H9 (cell line): Measurements from ENCODE around the gene UPF2. TPM values are rescaled to one million over a fixed set of nuclear protein-coding genes. Genes with fewer than 3 reads are reported as not detected.

Experiments
- DNase-seq: peaks from one replicate; pipeline ENCODE4 v3.0.0-alpha.2; 2017
- H2AFZ ChIP-seq: one replicate; pipeline ENCODE4 v1.6.1; 2013; ENCODE audit warnings: mild to moderate bottlenecking, low read length, control low read depth, moderate library complexity
- H2AK5ac ChIP-seq: 2 replicates; pipeline ENCODE4 v1.6.1; 2013; ENCODE audit warnings: low read length, control low read depth, mixed read lengths; ENCODE audit not compliant: insufficient read length
- H2BK120ac ChIP-seq: one replicate; pipeline ENCODE4 v1.6.1; 2013; ENCODE audit warnings: low read depth, mild to moderate bottlenecking, low read length, control low read depth, inconsistent platforms; ENCODE audit not compliant: poor library complexity, severe bottlenecking
- H2BK12ac ChIP-seq: 2 replicates; pipeline ENCODE4 v1.6.1; 2013; ENCODE audit warnings: low read length, control low read depth, mixed read lengths, low read depth; ENCODE audit not compliant: insufficient read length
- H2BK15ac ChIP-seq: 2 replicates; pipeline ENCODE4 v1.6.1; 2013; ENCODE audit warnings: low read depth, low read length, control low read depth
- H2BK20ac ChIP-seq: one replicate; pipeline ENCODE4 v1.6.1; 2013; ENCODE audit warnings: low read depth, mild to moderate bottlenecking, low read length, control low read depth, inconsistent platforms; ENCODE audit not compliant: poor library complexity, severe bottlenecking
- H2BK5ac ChIP-seq: 2 replicates; pipeline ENCODE4 v1.6.1; 2013; ENCODE audit warnings: low read length, control low read depth, mixed read lengths; ENCODE audit not compliant: insufficient read length
- H3K14ac ChIP-seq: 2 replicates; pipeline ENCODE4 v1.6.1; 2013; ENCODE audit warnings: low read length, control low read depth; ENCODE audit not compliant: insufficient read depth
- H3K18ac ChIP-seq: 2 replicates; pipeline ENCODE4 v1.6.1; 2013; ENCODE audit warnings: low read depth, mild to moderate bottlenecking, mixed read lengths, low read length, control low read depth; ENCODE audit not compliant: insufficient read length
- H3K23ac ChIP-seq: 2 replicates; pipeline ENCODE4 v1.6.1; 2013; ENCODE audit warnings: low read length, control low read depth, mixed read lengths, low read depth; ENCODE audit not compliant: insufficient read length
- H3K23me2 ChIP-seq: 2 replicates; pipeline ENCODE4 v1.6.1; 2013; ENCODE audit warnings: low read depth, mild to moderate bottlenecking, mixed read lengths, low read length, control low read depth; ENCODE audit not compliant: insufficient read length, poor library complexity, severe bottlenecking
- H3K27ac ChIP-seq: 2 replicates; pipeline ENCODE4 v1.5.1; 2013; ENCODE audit warnings: low read length, control low read depth, mixed read lengths, low read depth; ENCODE audit not compliant: insufficient read length
- H3K27me3 ChIP-seq: 2 replicates; pipeline ENCODE4 v1.6.1; 2013; ENCODE audit warnings: low read length, control low read depth, inconsistent platforms; ENCODE audit not compliant: insufficient read depth
- H3K4ac ChIP-seq: 2 replicates; pipeline ENCODE4 v1.6.1; 2013; ENCODE audit warnings: low read depth, mild to moderate bottlenecking, control low read depth, inconsistent platforms, low read length, moderate library complexity
- H3K4me1 ChIP-seq: 2 replicates; pipeline ENCODE4 v1.6.1; 2013; ENCODE audit warnings: low read length, control low read depth, inconsistent platforms; ENCODE audit not compliant: insufficient read depth
- H3K4me2 ChIP-seq: 2 replicates; pipeline ENCODE4 v1.6.1; 2013; ENCODE audit warnings: low read length, control low read depth, mixed read lengths; ENCODE audit not compliant: insufficient read length, insufficient read depth
- H3K56ac ChIP-seq: 2 replicates; pipeline ENCODE4 v1.6.1; 2013; ENCODE audit warnings: low read depth, mild to moderate bottlenecking, mixed read lengths, low read length, control low read depth; ENCODE audit not compliant: insufficient read length
- H3K79me1 ChIP-seq: 2 replicates; pipeline ENCODE4 v1.6.1; 2013; ENCODE audit warnings: low read depth, mild to moderate bottlenecking, moderate library complexity, low read length, control low read depth, inconsistent platforms; ENCODE audit not compliant: insufficient read depth, poor library complexity, severe bottlenecking
- H3K79me2 ChIP-seq: 2 replicates; pipeline ENCODE4 v1.6.1; 2013; ENCODE audit warnings: low read length, control low read depth, inconsistent platforms; ENCODE audit not compliant: insufficient read depth
- H3K9ac ChIP-seq: 2 replicates; pipeline ENCODE4 v1.6.1; 2013; ENCODE audit warnings: low read length, control low read depth, mixed read lengths; ENCODE audit not compliant: insufficient read length; ENCODE audit errors: extremely low read depth
- H3K9me3 ChIP-seq: one replicate; pipeline ENCODE4 v1.6.1; 2013; ENCODE audit warnings: low read depth, low read length, inconsistent platforms; ENCODE audit not compliant: control insufficient read depth
- H3T11ph ChIP-seq: one replicate; pipeline ENCODE4 v1.6.1; 2013; ENCODE audit warnings: mild to moderate bottlenecking, low read length, control low read depth, inconsistent platforms
- H4K20me1 ChIP-seq: one replicate; pipeline ENCODE4 v1.6.1; 2013; ENCODE audit not compliant: control insufficient read depth, insufficient read length, insufficient read depth
- H4K5ac ChIP-seq: 2 replicates; pipeline ENCODE4 v1.6.1; 2013; ENCODE audit warnings: low read depth, mild to moderate bottlenecking, mixed read lengths, low read length, control low read depth; ENCODE audit not compliant: insufficient read length
- H4K8ac ChIP-seq: replicated peaks from 2 replicates; pipeline ENCODE4 v1.6.1; 2013; ENCODE audit warnings: low read length, control low read depth, mixed read lengths, low read depth; ENCODE audit not compliant: insufficient read length
- H4K91ac ChIP-seq: 2 replicates; pipeline ENCODE4 v1.6.1; 2013; ENCODE audit warnings: low read depth, mild to moderate bottlenecking, moderate library complexity, mixed read lengths, low read length, control low read depth; ENCODE audit not compliant: insufficient read length
- H3K27ac Mint-ChIP-seq, 3 experiments: 2 replicates in 2 of 3; 3 replicates in 1 of 3; pipeline ENCODE4 v1.8.0; 2020 to 2021; ENCODE audit warnings: mixed read lengths in 3 of 3, mild to moderate bottlenecking in 1 of 3, moderate library complexity in 1 of 3
- H3K27me3 Mint-ChIP-seq: 2 replicates; pipeline ENCODE4 v1.8.0; 2021; ENCODE audit warnings: low read depth, mild to moderate bottlenecking, moderate library complexity, mixed read lengths
- H3K36me3 Mint-ChIP-seq, 3 experiments: 2 replicates in 2 of 3; 3 replicates in 1 of 3; pipeline ENCODE4 v1.8.0; 2020 to 2021; ENCODE audit warnings: low read depth in 3 of 3, mixed read lengths in 3 of 3; ENCODE audit not compliant: insufficient read depth in 1 of 3
- H3K4me1 Mint-ChIP-seq, 2 experiments: 2 replicates each; pipeline ENCODE4 v1.8.0; 2020; ENCODE audit warnings: mixed read lengths in 2 of 2
- H3K4me3 Mint-ChIP-seq, 2 experiments: 2 replicates in 1 of 2; 3 replicates in 1 of 2; pipeline ENCODE4 v1.8.0; 2020 to 2021; ENCODE audit warnings: mild to moderate bottlenecking in 2 of 2, mixed read lengths in 2 of 2, moderate library complexity in 1 of 2
- H3K9me3 Mint-ChIP-seq, 2 experiments: 2 replicates in 1 of 2; 3 replicates in 1 of 2; pipeline ENCODE4 v1.8.0; 2020; ENCODE audit warnings: mild to moderate bottlenecking in 2 of 2, mixed read lengths in 2 of 2, moderate library complexity in 1 of 2
- CTCF ChIP-seq: fragments of 200-600 bp; sonication (generic); conservative IDR thresholded peaks from 3 replicates; pipeline ENCODE4 v1.8.0; 2021; ENCODE audit warnings: antibody characterized with exemption, mild to moderate bottlenecking
- WGBS: extraction: QIAGEN DNeasy Blood & Tissue Kit; methylation state at CpG from one replicate; pipeline ENCODE4 v1.1.7; 2013; ENCODE audit warnings: missing lambda C conversion rate, low lambda C conversion rate, mixed read lengths; ENCODE audit not compliant: insufficient read length; ENCODE audit errors: extremely low coverage; 5-methylcytosine and 5-hydroxymethylcytosine counted together
- total RNA-seq: library from RNA; stranded (reverse); gene quantifications from 2 replicates; pipeline ENCODE4 v1.2.1, GENCODE V29; 2021

UPF2 gene
- total RNA-seq, 1 experiment from 2014 or later = 34.1 TPM

GRCh38 chr10:11962176-11962575 is 80.4 kb downstream of the UPF2 start:
- H3K23ac ChIP-seq = no peak overlapping the region
- H3K4me2 ChIP-seq = no peak overlapping the region
- H2BK12ac ChIP-seq = no peak overlapping the region
- H3K4me1 ChIP-seq = no peaks in the 10 kb centered on the region
- no peak overlapping the region for H3K56ac ChIP-seq
- no peaks in the 10 kb centered on the region for H3K79me1 ChIP-seq
- no peak overlapping the region for H4K5ac ChIP-seq
- no peak for DNase-seq
- H2AK5ac ChIP-seq = no peak overlapping the region
- H3K27ac Mint-ChIP-seq = no peak overlapping the region
- H3K4ac ChIP-seq = no peak overlapping the region
- no peak overlapping the region for H2BK5ac ChIP-seq
- no peak overlapping the region for H4K91ac ChIP-seq
- no peaks in the 10 kb centered on the region for H3K79me2 ChIP-seq
- H3K27me3 Mint-ChIP-seq = no peaks in the 10 kb centered on the region
- H3K4me3 Mint-ChIP-seq = no peak overlapping the region
- no peak overlapping the region for H2AFZ ChIP-seq
- H2BK20ac ChIP-seq = no peak overlapping the region
- H3K36me3 Mint-ChIP-seq = peaks cover 35 to 64% (median 60%) of the 10 kb centered on the region in 3 experiments
- no peaks in the 10 kb centered on the region for H4K20me1 ChIP-seq
- peaks cover 4 to 6% of the 10 kb centered on the region in 2 experiments; a peak in 2 of 5 replicates for H3K9me3 Mint-ChIP-seq
- H3K18ac ChIP-seq = no peak overlapping the region
- H3K27me3 ChIP-seq = no peaks in the 10 kb centered on the region
- H4K8ac ChIP-seq = no peak overlapping the region
- H3K14ac ChIP-seq = no peak overlapping the region
- H3K27ac ChIP-seq = no peak overlapping the region
- H3K4me1 Mint-ChIP-seq = no peaks in the 10 kb centered on the region
- no peak overlapping the region for H3K9ac ChIP-seq
- H3T11ph ChIP-seq = no peak overlapping the region
- no peak for TF ChIP-seq CTCF
- no peak overlapping the region for H2BK120ac ChIP-seq
- H3K9me3 ChIP-seq = no peaks in the 10 kb centered on the region
- no CpG with 5 or more reads among the region's 2 CpGs for WGBS
- no peak overlapping the region for H2BK15ac ChIP-seq
- no peaks in the 10 kb centered on the region for H3K23me2 ChIP-seq
